DMS153 (cell line): Measurements from ENCODE around the gene NXT1.

ENCODE experiments used
- DNase-seq: peaks from one replicate; lab custom pipeline; 2025; lab: John Stamatoyannopoulos, UW

The NXT1 gene

DNA sequence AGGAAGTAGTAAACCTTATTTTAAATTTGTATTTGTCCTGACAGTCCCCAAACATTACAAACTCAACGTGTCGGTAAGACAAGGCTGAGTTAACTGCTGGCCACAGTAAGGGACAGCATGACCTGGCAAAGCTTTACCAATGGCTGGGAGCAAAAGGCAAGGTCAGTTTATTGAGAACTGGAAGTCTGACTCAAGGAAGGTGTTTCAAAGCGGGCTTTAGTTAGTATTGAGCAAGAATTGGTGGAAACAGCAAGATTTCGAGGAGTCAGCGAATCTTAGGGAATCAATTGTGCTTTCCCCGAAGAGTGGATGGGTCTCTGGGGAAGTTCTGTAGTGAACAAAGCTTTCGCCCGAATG, 10.5 kb downstream of the NXT1 start:
- DNase-seq: no peak

DNA sequence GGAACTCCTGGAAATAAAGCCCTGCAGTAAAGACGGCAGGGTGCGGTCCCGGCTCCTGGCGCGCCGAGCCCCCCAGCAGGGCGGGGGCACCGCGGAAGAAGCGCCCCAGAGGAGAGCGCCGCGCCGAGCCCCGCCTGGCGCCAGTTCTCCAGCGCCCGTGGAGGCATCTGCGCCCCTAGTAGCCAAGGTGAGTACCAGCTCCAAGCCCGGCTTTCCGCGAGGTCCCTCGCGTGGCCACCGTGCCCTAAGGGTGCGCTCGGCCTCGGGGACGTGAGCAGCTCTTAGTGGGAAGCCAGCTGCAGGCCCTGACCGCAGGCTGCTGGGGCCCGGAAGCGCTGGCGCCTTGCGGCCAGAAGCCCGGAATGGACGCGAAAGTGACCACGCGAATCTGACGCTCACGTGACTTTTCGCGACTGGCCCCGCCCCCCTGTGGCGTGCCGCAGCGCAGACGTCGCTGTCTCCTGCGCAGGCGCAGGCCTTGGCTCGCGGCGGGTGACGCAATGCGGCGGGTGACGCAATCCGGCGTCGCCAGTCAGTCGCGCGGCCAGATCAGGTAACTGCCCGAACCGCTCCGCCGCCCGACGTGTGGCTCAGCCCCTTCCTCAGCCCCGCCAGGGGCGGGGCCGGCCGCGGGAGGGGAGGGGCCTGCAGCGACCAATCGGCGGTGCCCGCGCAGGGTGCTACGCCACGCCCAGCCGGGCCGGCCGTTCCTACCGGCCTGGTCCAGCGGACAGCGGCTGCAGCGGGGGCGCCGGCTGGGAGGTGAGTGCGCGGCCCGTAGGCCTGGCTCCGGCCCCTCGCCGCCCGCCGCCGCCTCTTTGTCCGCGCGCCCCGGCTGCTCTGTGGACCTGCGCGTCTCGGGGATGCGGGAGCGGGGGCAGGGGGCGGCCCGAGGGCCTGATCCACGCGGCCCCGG, 11.1 kb downstream of the NXT1 start, which contains the start of gene GZF1:
TSS of gene GZF1 (plus strand) at position 707 of the 916 bp plus-strand sequence. CDS start 2,202 bp downstream, outside the sequence.
- peak; percentile 97 for DNase-seq

DNA sequence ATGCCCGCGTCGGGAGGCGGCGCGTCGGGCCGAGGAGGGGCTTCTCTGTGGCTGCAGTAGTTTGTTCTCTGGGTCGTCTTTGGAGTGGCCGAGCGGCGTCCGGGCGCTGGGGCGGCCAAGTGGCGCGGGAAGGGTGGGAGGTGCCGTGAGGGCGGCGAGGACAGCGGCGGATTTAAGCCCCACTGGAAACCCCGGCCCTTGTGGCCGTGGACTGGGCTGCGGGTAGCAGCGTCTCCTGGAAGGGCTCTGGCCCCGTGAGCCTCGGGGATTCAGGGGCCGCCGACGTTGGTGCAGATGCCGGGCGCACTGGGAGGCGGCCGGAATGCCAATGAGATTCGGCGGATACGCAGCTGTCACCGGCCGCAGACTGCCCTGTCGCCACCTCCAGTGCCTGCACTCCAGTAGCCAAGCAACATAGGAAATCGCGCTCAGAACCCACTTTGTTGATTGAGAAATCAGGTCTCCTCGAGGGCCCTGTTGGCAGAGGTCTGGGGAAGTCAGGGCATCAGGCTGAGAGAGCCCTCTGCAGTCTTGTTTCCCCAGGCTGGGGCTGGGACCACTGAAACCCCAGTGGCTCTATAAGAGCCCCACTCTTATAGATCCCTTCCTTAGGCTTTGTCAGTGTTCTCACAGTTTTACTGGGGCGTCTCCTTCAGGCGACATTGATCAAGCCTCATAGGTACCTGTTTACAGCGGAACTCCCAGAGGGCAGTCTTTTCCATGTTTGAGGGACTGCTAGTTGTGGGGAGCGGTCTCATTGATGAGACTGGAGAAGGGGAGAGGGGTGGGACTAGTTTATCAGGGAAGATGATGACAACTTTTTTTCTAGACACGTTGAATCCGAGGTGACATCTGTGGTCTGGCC, 12.0 kb downstream of the NXT1 start:
- DNase-seq: no peak

DNA sequence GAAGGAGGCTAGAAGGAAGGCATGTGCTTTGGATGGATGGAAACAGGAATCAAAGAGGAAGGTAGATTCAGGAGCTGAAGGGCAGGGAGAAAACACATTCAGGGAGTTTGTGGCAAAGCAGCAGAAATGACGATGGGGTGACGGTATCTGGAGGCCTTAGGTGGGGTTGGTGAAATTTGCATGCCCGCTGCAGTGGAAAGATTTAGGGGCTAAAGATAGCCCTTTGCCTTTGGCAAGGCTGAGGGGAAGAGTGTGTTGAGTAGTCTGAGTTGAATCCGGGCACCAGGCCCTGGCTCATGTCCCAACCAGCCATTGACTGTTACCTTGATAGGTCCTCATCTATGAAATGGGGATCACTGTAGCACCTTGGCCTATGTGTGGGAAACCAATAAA, 12.7 kb downstream of the NXT1 start:
- no peak for DNase-seq

DNA sequence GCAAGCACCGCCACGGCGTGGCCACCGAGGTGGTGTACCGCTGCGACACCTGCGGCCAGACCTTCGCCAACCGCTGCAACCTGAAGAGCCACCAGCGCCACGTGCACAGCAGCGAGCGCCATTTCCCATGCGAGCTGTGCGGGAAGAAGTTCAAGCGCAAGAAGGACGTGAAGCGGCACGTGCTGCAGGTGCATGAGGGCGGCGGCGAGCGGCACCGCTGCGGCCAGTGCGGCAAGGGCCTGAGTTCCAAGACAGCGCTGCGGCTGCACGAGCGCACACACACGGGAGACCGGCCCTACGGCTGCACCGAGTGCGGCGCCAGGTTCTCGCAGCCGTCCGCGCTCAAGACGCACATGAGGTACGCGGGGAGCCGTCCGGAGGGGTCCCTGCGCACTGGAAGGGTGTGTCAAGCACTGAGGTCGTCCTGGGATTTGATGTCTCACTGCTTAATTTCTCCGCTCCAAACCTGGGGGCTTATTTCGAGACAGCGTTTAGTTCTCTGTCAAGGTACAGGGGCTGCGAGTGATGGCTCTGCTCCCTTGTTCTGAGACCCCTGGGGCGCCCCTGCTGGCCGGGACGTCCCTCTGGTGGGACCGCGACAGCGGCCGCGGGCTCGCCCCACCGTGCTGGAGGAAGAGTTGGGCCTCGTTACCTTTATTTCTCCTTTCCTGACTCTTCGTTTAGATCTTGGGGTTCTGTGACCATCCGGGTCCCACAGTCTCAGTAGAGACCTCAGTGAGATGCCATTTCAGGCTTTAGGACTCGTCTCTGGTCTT, 15.0 kb downstream of the NXT1 start:
- no peak for DNase-seq

DNA sequence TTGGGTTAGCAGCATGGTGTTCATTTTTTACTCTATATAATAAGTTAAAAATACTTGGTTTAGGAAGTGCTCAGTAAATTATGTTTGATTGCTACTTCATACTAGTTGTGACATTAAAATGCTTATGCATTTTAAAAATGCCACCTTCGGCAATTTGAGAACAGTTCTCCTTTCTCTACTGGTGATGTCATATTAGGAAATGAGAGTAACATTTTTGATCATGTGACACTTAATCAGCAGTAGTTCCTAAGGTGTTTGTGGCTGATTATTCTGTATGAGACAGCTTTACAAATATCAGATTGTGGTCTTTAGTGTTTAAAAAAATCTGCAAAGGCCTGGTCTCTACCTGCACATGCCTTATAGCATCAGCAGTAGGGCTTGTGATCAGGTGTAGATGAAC, 15.8 kb downstream of the NXT1 start:
- no peak for DNase-seq

DNA sequence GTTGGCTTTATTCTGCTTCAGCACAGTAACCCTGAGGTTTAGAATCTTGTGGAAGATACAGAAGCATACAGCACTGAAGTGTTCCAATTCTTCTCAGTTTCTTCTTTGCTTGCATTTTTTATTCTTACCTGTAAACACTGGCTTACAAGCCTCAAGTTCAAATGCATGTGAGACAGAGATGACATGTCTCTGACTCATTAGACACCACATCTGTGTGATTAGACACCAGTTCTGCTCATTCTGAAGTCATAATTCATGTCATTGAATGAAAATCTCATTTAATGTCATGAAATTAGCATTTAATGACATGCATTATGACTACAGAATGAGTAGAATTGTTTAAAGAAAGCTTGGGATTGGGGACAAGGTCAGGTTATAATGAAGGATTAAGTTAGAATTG, 17.2 kb downstream of the NXT1 start:
- no peak for DNase-seq

DNA sequence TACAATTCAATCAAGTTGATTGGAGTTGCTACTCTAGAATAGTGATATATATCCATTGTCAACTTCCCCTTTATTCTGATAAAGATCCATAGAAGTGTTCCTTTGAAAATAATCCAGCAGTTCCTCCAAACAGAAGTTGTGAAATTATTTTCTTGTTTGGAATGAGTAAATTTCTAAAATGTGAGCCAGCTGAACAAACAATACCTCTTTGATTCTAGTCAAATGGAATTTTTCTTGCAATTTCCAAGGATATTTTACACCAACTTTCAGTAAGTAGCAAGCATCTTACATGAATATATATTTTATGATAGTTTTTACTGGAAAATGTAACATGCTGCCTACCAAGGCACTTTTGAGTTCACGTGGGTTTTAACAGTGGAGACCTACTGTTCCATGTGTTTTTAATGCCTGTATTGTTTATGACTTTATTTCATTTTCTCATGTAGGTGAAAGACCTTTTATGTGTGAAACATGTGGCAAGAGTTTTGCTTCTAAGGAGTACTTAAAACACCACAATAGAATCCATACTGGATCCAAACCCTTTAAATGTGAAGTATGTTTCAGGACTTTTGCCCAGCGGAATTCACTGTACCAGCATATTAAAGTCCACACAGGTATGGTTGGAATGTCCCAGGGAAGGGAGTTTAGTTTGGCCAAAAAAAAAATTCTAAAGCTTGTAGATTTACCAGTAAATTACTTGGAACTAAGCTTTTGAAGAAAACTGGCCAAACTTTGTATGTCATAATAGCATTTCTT, 17.9 kb downstream of the NXT1 start:
- DNase-seq: no peak

DNA sequence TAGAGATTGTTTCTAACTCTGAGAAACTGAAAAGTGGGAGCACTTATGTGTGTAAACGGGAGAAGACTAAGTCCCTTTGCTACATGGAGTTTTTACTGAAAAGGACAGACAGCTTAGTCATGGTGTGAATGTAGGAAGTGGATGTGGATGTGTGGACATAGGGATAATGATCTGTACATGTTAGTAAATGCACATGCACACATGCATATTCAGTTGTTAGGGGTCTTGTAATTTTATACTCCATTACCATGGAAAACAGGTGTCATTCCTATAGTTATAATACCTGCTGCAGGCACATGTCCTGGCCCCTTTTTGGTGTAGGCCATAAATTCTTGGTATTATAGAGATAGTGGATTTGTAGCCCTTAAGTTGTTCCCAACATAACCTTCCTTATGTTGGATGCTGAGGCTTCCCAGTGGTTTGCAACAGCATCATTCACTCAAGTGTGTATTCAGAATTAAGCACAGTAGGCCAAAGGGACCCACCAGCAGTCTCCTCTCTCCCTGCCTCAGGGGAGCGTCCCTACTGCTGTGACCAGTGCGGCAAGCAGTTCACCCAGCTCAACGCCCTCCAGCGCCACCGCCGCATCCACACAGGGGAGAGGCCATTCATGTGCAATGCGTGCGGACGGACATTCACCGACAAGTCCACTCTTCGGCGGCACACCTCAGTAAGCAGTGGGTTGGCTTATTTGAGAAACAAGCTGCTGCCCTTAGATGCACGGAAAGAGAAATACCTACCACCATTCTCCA, 18.7 kb downstream of the NXT1 start:
- no peak for DNase-seq

DNA sequence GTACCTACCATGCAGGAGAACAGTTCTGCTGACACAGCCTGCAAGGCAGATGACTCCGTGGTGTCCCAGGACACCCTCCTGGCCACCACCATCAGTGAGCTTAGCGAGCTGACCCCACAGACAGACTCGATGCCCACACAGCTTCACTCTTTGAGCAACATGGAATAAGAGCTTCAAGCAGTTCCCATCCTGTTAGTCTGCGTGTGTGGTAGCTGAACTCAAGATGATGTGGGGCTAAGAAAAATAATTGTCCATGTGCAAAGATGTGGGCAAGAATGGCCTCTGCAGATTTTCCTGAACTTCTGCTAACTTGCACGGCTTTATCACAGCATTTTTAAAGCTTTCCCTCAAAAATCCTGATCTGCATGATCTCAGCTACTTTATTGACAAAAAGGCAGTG, 19.7 kb downstream of the NXT1 start:
- DNase-seq: no peak

DNA sequence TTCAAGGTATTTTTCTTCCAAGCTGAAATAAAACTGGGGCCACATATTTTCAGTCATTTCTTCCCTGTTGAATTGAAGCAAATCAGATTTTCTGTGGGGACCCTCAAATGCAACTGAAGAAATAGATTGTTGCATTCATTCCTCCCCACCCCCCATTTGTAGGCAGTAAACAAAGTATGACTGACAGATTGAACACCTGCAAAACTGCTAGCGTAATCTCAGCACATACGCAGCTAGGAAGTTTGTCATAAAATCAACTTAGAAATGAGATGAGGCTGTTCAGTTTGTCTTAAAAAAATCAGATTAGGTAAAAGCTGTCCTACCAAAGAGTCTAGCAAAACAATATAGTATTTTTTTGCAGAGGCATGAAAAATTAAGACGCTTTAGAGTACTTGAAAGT, 20.3 kb downstream of the NXT1 start:
- DNase-seq: no peak

DNA sequence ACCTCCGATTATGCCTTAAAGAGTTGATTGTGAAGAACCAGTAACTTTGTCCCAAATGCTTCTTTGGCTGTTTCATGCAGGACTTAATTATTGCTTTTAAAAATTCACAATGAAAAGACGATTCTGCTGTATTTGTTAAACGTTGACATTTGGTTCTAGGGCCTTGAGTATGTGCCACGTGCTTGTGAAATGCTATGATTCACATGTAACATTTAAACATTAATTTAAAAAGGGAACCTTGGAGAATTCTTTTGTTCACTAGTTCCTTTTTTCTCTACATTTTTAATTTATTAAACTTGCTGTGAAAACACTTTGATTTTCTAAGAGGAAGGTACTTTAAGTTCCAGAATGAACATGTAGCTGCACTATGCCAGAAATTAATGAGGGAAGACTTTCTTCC, 20.9 kb downstream of the NXT1 start:
- no peak for DNase-seq

DNA sequence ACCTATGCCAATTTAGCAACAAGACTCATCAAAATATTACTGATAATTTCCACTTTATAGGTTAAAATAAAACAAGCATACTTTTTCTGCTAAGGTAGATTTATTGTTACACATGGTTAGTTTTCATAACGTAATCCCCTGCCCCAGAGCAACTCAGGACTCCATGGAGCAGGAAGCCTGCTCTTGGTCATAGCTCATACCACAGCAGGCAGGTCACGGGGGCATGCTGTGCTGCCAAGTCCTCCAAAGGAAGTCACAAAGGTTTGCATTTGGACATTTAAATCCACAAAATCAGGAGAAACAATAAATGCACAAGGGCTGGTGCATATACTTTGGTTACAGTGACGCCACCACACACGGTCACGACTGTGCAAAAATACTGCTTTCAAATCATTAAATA, 23.9 kb downstream of the NXT1 start:
- DNase-seq: no peak

DNA sequence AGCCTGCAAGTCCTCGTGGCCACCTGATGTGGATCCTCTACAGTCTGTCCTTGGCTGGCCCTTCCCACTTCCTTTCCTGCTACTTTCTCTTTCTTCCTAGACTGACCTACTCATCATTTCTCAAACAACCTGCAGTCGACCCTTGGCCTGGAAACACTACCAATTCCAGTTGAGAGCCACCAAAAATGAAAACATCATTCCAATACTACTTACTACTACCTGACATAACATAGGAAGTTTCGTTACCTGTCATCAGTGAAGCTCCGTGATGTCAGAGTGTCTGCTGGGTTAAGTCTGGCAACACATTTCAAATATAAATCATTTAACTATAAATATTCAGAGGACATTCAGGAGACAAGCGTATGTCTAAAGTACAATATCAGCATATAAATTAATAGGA, 25.2 kb downstream of the NXT1 start:
- DNase-seq: no peak

DNA sequence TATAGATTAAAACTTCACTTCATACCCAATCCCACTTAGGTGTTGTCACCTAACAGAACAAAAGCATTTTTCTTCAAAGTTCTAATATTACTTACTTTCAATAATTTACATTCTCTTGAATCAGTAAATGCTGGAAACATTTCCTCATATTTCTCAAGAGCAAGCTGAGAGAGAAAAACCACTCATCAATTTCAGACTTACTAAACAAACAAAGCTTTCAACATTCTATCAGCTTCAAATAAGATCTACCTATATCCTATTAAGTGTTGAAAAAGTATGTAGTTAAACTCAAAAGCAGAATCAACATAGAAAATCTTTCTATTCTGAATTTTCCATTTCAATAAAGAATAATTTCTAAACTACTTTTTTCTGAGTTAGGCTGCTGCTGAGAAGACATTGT, 29.2 kb downstream of the NXT1 start:
- no peak for DNase-seq

DNA sequence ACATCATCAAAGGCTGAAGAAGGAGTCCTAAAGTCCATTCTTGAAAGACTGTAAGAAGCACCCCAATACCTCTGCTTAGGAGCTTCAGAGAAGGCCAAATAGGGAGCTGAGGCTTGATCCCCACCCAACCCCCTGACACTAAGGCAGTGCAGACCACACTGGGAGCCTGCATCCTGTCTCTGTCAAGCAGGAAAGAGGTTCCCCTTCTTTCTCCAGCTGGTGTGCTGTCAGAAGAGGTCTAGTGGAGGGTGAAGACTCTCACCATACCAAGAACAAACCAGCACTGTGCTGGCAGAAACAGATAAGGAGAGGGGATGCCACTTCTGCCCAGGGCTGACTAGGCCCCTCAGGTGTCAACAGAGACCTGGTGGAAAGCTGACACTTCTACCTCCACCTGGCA, 31.3 kb downstream of the NXT1 start:
- DNase-seq: no peak

DNA sequence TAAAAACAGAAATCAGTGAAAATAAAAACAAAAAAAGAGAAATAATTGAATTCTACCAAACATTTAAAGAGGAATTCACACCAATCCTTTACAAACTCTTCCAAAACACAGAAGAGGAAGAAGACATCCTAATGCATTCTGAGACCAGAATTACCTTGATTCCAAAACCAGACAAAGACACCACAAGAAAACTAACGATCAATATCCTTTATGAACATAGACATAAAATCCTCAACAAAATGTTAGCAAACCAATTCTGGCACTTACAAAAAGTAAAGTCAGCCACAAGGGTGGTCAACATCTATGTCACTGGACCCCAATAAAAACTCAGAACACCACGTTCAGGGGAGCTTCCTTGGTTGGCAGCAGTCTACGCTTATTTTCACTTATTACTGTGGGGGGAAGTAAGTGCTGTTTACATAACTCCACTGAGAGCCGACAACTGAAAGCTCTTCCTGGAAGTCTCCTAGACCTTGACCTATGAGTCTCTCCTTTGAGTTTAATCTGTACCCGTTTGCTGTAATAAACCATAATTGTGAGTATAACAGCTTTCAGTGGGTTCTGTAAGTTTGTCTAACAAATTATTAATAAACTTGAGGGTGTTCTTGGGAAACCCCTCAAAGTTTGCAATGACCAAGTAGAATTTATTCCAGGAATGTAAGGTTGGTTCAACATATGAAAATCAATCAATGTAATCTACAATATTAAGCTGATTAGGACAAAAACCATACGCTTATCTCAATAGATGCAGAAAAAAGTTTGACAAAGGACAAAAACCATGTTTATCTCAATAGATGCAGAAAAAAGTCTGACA, 35.9 kb downstream of the NXT1 start:
- DNase-seq: no peak

DNA sequence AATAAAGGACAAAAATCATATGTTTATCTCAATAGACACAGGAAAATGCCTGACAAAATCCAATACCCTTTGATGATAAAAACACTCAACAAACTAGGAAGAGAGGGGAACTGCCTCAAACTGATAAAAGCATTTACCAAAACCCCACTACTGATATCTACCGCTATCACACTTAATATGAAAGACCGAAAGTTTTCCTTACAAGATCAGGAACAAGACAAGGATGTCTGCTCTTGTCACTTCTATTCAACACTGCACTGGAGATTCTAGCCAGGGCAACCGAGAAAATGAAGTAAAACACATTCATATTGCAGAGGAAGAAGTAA, 36.5 kb downstream of the NXT1 start:
- DNase-seq: no peak

DNA sequence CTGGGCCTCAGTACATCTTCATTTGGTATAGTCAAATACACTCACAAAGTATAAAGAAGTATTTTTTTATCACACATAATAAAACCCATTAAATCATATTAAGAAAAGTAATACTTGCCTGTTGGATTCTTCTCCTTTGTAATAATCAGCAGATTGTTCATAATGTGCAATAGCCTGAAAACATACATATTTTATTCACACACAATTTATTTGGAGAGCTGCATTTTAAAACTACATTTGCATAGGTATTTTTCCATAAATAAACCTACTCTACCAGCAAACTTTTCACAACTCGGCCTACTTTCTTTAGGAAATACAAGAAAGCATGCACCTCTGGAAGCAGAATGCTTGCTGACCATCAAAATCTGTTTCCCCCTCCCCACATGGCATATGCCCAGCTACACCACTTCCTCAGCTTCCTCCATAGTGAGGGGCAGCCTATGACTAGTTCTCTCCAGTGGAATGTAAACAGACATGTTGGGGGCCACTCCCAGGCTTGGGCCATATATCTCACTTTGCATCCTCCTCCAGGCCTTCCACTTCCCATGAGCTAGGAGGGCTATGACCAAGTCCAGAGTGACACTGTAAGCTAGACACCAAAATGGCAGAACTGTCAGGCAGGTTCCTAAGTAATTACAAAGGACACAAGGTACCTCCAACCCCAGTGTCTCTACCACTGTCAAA, 39.6 kb downstream of the NXT1 start:
- no peak for DNase-seq
